Hepatocyte (in vitro differentiated cells): Measurements from ENCODE around the gene KBTBD4. TPM values are rescaled to one million over a fixed set of nuclear protein-coding genes. Genes with fewer than 3 reads are reported as not detected.

Experiments
- DNase-seq: peaks from one replicate; pipeline ENCODE4 v3.0.0-alpha.2; 2016; ENCODE audit warnings: low spot score
- H2AFZ ChIP-seq: fragments of 200-600 bp; sonication (generic); 2 replicates; pipeline ENCODE4 v1.6.0; 2016; ENCODE audit warnings: antibody characterized with exemption, mild to moderate bottlenecking
- H3K27ac ChIP-seq: fragments of 200-600 bp; sonication (generic); 2 replicates; pipeline ENCODE4 v1.5.1; 2016; ENCODE audit warnings: mild to moderate bottlenecking
- H3K27me3 ChIP-seq: fragments of 200-600 bp; sonication (generic); 2 replicates; pipeline ENCODE4 v1.6.1; 2016
- H3K36me3 ChIP-seq: fragments of 200-600 bp; sonication (generic); replicated peaks from 2 replicates; pipeline ENCODE4 v1.5.1; 2016; ENCODE audit warnings: low read depth; ENCODE audit not compliant: insufficient read depth
- H3K4me1 ChIP-seq: fragments of 200-600 bp; sonication (generic); 2 replicates; pipeline ENCODE4 v1.5.1; 2016; ENCODE audit warnings: mild to moderate bottlenecking, moderate library complexity; ENCODE audit not compliant: insufficient read depth
- H3K4me2 ChIP-seq: fragments of 200-600 bp; sonication (generic); 2 replicates; pipeline ENCODE4 v1.6.0; 2016
- H3K4me3 ChIP-seq: fragments of 200-600 bp; sonication (generic); 2 replicates; pipeline ENCODE4 v1.5.1; 2016; ENCODE audit warnings: mild to moderate bottlenecking
- H3K79me2 ChIP-seq: fragments of 200-600 bp; sonication (generic); 2 replicates; pipeline ENCODE4 v1.6.0; 2017; ENCODE audit warnings: mild to moderate bottlenecking
- H3K9me2 ChIP-seq: fragments of 200-600 bp; sonication (generic); replicated peaks from 2 replicates; pipeline ENCODE4 v1.6.0; 2017; ENCODE audit warnings: mild to moderate bottlenecking; ENCODE audit not compliant: insufficient read depth
- H3K9me3 ChIP-seq: fragments of 200-600 bp; sonication (generic); 2 replicates; pipeline ENCODE4 v1.5.1; 2016; ENCODE audit warnings: low read depth, mild to moderate bottlenecking
- H4K20me1 ChIP-seq: fragments of 200-600 bp; sonication (generic); 2 replicates; pipeline ENCODE4 v1.6.0; 2016; ENCODE audit warnings: mild to moderate bottlenecking; ENCODE audit not compliant: insufficient read depth, poor library complexity, severe bottlenecking
- CTCF ChIP-seq: fragments of 200-600 bp; sonication (generic); IDR thresholded peaks from 2 replicates; pipeline ENCODE4 v1.5.1; 2016; ENCODE audit warnings: antibody characterized with exemption, mild to moderate bottlenecking; ENCODE audit not compliant: poor library complexity
- EZH2 ChIP-seq: fragments of 200-600 bp; sonication (generic); IDR thresholded peaks from 2 replicates; pipeline ENCODE4 v1.6.1; 2016; ENCODE audit warnings: antibody characterized with exemption, mild to moderate bottlenecking, borderline replicate concordance
- EZH2phosphoT487 ChIP-seq: fragments of 200-600 bp; sonication (generic); IDR thresholded peaks from one replicate; pipeline ENCODE4 v1.6.1; 2018; ENCODE audit warnings: antibody characterized with exemption, mild to moderate bottlenecking, low read depth, moderate library complexity; ENCODE audit not compliant: unreplicated experiment, severe bottlenecking
- WGBS: methylation state at CpG from one replicate; pipeline ENCODE4 v1.1.6; 2016; ENCODE audit warnings: low lambda C conversion rate; ENCODE audit errors: missing lambda C conversion rate; 5-methylcytosine and 5-hydroxymethylcytosine counted together
- polyA plus RNA-seq: library from polyadenylated mRNA; unstranded; fragments of >200 nt; fragmentation: Nextera tagmentation; extraction: Ambion mirVana; gene quantifications from 2 replicates; pipeline ENCODE4 v1.2.1, GENCODE V29; 2016
- total RNA-seq: library from RNA; depleted of rRNA; stranded (reverse); fragments of >200 nt; gene quantifications from 2 replicates; pipeline ENCODE4 v1.2.3, GENCODE V29; 2014

The KBTBD4 gene
- total and polyA plus RNA-seq, 2 experiments from 2014 or later = 14.6 to 18.2 TPM

DNA sequence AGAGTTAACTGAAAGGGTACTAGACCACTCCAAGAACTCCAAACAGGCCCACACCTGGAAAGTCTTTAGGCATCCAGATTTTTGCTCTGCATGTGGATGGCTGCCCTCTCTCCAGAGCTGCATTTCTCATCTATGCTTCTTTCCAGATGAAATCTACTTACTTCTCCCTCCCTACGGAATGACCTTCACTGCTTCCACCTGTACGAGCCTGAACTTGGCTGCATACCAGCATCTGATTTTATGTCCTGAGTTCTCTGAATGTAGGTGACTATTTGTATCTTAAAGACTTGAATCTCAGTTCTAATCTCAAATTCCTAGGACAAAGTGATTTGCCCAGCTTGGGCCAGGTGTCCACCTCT lies 39.1 kb downstream of the KBTBD4 start:
- no peaks in the 10 kb centered on the region for H3K27me3 ChIP-seq
- peaks cover 27% of the 10 kb centered on the region for H3K4me1 ChIP-seq
- no peak overlapping the region for H2AFZ ChIP-seq
- peaks cover 98% of the 10 kb centered on the region for H3K79me2 ChIP-seq
- TF ChIP-seq CTCF (no peak), EZH2 (no peak), EZH2phosphoT487 (no peak)
- no peak overlapping the region for H3K4me3 ChIP-seq
- H3K4me2 ChIP-seq = no peak overlapping the region
- H3K9me2 ChIP-seq = no peaks in the 10 kb centered on the region
- 76% methylated on average over 2 of the region's 2 CpGs for WGBS
- H3K9me3 ChIP-seq = no peaks in the 10 kb centered on the region
- H3K36me3 ChIP-seq = no peaks in the 10 kb centered on the region
- H4K20me1 ChIP-seq = peaks cover 97% of the 10 kb centered on the region
- H3K27ac ChIP-seq = peak overlapping the region; percentile 41
- no peak for DNase-seq

DNA sequence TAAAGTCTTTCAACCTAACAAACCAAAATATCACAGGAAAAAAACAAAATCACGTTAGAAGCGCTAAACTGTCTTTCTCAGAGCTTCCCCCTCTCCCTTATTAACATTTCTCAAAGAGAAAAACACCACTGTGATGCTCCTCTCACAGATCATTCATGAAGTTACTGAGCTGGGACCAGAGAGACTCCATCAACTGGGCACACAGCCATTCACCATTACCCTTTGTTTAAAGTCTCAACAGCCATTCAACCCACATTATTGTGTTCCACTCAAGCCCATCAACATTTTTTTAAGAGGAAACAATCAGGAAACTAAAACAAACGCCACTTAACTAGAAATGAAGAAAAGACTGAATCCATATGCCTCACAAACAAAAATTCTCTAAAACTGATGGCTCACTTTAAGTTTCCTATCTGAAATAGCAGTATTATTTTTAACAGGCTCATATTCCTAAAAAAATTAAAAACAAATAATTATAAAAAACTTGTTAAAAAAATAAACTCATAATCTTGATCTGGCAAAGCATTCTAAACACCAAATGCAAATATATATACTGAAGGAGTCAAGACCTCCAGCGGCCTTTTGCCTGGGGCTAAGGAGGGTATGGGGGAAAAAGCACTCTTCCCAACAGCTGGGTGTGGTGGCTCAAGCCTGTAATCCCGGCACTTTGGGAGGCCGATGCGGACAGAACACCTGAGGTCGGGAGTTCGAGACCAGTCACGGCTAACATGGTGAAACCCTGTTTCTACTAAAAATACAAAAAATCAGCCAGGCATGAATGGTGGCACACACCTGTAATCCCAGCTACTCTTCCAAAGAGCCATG lies 39.8 kb downstream of the KBTBD4 start:
- no peak for TF ChIP-seq CTCF
- TF ChIP-seq EZH2 = no peak
- TF ChIP-seq EZH2phosphoT487 = no peak
- H4K20me1 ChIP-seq = peaks cover 97% of the 10 kb centered on the region
- H3K79me2 ChIP-seq = peaks cover 98% of the 10 kb centered on the region

GRCh38 chr11:47536915-47537314 lies 41.9 kb downstream of the KBTBD4 start:
- peaks cover 33% of the 10 kb centered on the region for H3K4me1 ChIP-seq
- no peak overlapping the region for H3K4me2 ChIP-seq
- TF ChIP-seq EZH2phosphoT487 = no peak
- no peak for TF ChIP-seq EZH2
- no peak for TF ChIP-seq CTCF
- H3K79me2 ChIP-seq = peaks cover 98% of the 10 kb centered on the region
- H3K9me2 ChIP-seq = no peaks in the 10 kb centered on the region
- H3K4me3 ChIP-seq = no peak overlapping the region
- H3K36me3 ChIP-seq = no peaks in the 10 kb centered on the region
- H3K27me3 ChIP-seq = no peaks in the 10 kb centered on the region
- H3K27ac ChIP-seq = no peak overlapping the region
- no peaks in the 10 kb centered on the region for H3K9me3 ChIP-seq
- 73% methylated on average over 3 of the region's 3 CpGs for whole genome bisulfite sequencing
- DNase-seq = no peak
- H2AFZ ChIP-seq = no peak overlapping the region
- peaks cover 97% of the 10 kb centered on the region for H4K20me1 ChIP-seq

More for the DNA sequence above, 39.8 kb downstream of the KBTBD4 start:
- peak; percentile 27 for DNase-seq
- no peaks in the 10 kb centered on the region for H3K27me3 ChIP-seq
- H3K27ac ChIP-seq = peak overlapping the region; percentile 41
- H3K9me2 ChIP-seq = no peaks in the 10 kb centered on the region
- 76% methylated on average over 10 of the region's 10 CpGs for WGBS
- no peak overlapping the region for H2AFZ ChIP-seq
- no peaks in the 10 kb centered on the region for H3K36me3 ChIP-seq
- H3K4me1 ChIP-seq = peaks cover 27% of the 10 kb centered on the region
- no peaks in the 10 kb centered on the region for H3K9me3 ChIP-seq
- H3K4me3 ChIP-seq = no peak overlapping the region
- H3K4me2 ChIP-seq = no peak overlapping the region
